Adrenal gland (tissue), 5 donors: ENCODE measurements around the gene HPS4.
"Not testable (repeated sequence)": the region's sequence is repeated elsewhere in the genome, so short reads cannot be mapped to it uniquely, and the experiment has no call there.

Experiments used
- CTCF ChIP-seq, 6 experiments: fragments of 450-650 bp in 4 of 6; fragments of 200-600 bp in 2 of 6; sonication (generic) in 1 of 6; IDR thresholded peaks; 1 replicate in 5 of 6; 2 replicates in 1 of 6; pipeline versions ENCODE4 v1.5.1 to v1.8.0; 2016 to 2021; ENCODE audit warnings: antibody characterized with exemption in 6 of 6, mild to moderate bottlenecking in 2 of 6, moderate library complexity in 1 of 6
- POLR2A ChIP-seq, 2 donors: fragments of 450-650 bp; IDR thresholded peaks; one replicate each; pipeline ENCODE4 v1.6.1; 2017; ENCODE audit warnings: antibody characterized with exemption in 2 of 2, mild to moderate bottlenecking in 2 of 2, moderate library complexity in 1 of 2
- donor health status: DM: no; HTN: no; CAD: no.

- not testable (repeated sequence) for TF ChIP-seq POLR2A, CTCF (IDR thresholded peaks at IDR 0.05)
Observed at GRCh38 chr22:26528518-26528917, 44.9 kb upstream of the HPS4 start.
